HG03520 (cell line): Measurements from ENCODE around the gene CPZ.

Experiments
- ATAC-seq: cut with Tn5 transposase; IDR thresholded peaks from one replicate; pipeline ENCODE4 v1.9.1; 2021; ENCODE audit warnings: mild to moderate bottlenecking, moderate library complexity; ENCODE audit not compliant: unreplicated experiment

The CPZ gene

DNA sequence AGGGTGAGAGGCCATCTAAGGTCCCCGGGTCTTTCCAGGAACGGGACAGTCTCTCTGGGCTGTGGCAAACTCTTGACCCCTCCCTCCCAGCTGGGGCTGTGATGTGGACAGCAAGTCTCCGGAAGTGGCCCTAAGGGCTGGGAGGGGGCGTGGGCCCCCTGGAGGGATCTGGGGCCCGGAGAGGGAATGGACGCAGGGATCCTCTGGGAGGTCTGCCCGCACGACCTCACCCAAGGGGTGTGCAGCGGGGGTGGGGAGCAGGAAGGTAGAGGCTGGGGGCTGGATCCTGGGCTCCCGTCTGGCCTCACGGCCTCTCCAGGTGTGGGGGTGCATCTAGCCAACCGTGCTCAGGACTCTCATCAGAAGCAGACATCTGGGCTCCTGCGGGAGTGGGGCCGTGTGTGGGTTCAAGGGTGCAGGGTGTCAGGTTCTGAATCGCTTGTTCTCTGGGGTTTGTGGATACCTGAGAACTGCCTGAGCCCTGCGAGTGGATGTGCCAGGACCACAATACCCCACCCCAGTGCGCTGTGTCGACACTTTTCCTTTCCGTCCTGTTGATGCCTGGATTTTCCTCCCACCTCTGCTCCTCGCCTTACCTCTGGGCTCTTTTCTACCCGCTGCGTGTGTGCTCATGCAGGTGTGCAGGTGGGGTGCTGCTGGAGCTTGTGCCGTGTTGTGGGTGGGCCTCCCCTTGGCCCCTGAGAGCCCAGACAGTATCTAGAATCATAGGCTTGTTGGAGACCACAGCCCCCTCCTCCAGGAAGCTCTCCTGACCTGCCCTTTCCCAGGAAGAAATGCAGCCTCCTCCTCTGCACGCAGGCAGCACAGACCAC is 915 bp downstream of the CPZ start:
- ATAC-seq: no peak

GRCh38 chr4:8594097-8595038 is 1.8 kb downstream of the CPZ start:
- no peak for ATAC-seq

DNA sequence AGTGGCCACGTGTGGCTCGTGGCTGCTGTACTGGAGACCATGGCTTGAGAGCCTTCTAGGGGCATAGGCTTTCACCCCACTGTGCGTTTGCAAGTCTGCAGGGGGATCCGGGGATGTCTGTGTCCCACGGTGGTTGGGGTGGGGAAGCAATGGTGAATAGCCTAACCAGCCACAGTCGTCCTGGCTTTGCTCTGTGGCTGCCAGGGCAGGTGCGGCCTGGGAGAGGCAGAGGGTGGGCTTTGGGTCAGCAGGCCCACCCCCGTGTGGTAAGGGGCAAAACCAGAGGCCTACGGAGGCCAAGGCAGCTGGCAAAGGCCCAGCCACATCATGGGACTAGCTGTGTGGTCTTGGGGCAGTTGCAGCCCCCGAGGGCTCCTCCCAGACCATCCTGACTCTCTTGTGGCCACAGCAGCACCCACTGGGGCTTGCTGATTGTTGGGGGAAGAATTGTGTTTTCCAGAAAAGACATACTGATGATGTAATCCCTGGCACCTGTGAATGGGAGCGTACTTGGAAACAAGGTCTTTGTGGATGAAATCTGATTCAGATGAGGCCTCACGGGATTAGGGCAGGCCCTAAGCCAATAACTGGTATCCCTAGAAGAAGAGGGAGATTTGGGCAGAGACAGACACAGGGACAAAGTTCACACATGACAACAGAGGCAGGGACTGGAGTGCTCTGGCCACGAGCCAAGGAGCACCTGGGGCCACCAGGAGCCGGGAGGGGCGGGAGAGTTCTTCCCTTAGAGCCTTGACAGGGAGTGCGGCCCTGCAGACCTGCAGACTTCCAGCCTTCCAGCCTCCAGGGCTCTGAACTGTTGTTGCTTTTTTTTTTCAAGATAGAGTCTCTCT is 2.9 kb downstream of the CPZ start:
- no peak for ATAC-seq

DNA sequence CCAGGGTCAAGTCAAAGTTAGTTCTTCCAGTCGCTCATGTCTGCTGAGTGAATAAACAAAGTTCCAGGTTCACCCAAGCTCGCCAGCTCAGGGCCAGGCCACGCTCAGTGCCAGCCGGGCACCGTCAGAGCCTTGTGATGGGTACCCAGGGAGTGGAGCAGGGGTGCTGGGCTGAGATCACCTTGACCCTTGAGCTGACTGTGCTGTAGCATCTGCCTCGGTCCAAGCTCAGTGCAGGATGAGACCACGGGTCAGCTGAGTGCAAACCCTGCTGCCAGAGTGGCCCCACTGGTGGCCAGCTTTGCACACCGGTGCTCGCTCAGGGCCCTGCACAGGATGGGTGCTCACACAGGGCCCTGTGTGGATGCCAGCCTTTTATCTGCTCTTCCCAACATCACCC is 4.3 kb downstream of the CPZ start:
- no peak for ATAC-seq

GRCh38 chr4:8597319-8597718 is 4.8 kb downstream of the CPZ start:
- ATAC-seq: no peak

GRCh38 chr4:8597791-8598190 is 5.2 kb downstream of the CPZ start:
- no peak for ATAC-seq

GRCh38 chr4:8598391-8599090 is 6.0 kb downstream of the CPZ start:
- ATAC-seq: no peak

- ATAC-seq: no peak
Measured at GRCh38 chr4:8599091-8599460, 6.5 kb downstream of the CPZ start.

- ATAC-seq: no peak
Measured at GRCh38 chr4:8599657-8600056, 7.1 kb downstream of the CPZ start.

DNA sequence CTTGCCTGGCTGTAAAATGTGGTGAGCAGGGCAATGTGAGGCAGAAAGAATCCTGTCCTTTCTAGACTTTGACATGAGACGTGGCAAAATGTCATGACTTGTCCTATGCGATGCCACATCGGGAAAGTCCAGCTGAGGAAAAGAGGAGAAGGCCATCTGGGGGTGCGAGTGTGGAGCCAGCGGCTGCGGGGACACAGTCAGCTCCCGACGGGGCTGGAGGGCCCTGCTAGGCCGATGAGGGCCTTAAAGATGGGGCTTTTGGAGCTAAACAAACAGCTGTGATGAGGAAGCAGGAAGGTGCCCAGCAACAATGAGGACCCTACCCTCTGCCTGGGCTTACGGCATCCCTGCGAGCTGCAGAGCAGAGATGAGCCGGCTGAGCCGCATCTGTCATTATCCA is 7.7 kb downstream of the CPZ start:
- no peak for ATAC-seq

- ATAC-seq: no peak
Measured at GRCh38 chr4:8600686-8601085, 8.1 kb downstream of the CPZ start.

DNA sequence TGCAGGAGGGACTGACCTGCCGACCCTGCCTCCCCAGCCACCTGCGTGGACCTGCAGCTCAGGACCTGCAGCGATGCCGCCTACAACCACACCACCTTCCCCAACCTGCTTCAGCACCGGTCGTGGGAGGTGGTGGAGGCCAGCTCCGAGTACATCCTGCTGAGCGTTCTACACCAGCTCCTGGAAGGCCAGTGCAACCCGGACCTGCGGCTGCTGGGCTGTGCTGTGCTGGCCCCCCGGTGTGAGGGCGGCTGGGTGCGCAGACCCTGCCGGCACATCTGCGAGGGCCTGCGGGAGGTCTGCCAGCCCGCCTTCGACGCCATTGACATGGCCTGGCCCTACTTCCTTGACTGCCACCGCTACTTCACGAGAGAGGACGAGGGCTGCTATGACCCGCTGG is 8.5 kb downstream of the CPZ start:
- no peak for ATAC-seq

- ATAC-seq: no peak
Measured at GRCh38 chr4:8601556-8601955, 9.0 kb downstream of the CPZ start.

GRCh38 chr4:8602686-8603430 is 10.3 kb downstream of the CPZ start:
- ATAC-seq: no peak

GRCh38 chr4:8603931-8604330 is 11.4 kb downstream of the CPZ start:
- no peak for ATAC-seq

GRCh38 chr4:8605289-8605688 is 12.7 kb downstream of the CPZ start:
- no peak for ATAC-seq

GRCh38 chr4:8606476-8606875 is 13.9 kb downstream of the CPZ start:
- no peak for ATAC-seq

- no peak for ATAC-seq
Measured at GRCh38 chr4:8606966-8607365, 14.4 kb downstream of the CPZ start.

DNA sequence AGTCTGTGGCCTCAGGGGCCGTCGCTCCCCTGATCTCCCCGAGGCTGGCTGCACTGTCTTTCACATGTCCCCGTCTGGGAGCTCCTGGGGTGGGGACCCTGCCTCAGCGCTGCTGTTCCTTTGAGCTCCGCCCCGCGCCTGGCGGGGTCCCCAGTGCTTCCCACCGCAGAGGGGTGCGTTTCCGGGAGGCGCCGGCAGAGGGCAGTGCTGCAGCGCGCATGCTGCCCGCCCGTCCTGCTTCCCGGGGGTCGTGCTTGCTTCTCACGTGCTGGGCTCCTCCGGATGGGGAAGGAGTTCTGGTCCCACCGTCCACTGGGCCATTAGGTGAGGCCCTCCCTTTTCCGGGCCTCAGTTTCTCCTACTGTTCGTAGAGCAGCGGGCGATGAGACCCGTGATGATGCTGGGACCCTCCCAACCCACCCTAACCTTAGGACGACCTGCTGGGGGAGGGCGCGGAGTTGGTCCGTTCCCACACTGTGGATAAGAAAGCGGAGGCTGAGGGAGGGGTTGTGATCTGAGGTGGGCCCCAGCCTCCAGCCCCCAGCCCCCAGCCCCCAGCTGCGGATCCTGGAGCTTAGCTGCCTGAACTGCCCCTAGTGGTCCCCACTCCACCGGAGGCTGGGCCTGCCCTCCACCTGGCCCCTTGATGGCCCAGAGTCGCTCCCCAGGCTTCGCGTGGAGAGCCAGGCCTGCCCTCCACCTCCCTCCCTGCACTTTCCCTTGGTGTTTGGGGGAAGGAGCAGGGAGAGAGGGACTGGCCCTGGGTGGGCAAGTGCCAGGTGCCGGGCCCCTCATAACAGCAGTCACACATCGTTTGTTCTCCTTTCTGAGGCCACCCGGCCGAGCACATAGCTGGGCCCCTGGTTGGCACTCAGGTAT is 15.3 kb downstream of the CPZ start:
- no peak for ATAC-seq
